Ishikawa (cell line): ENCODE results near the gene NEAT1.

ENCODE experiments used
- CEBPB ChIP-seq: IDR thresholded peaks from 2 replicates; pipeline ENCODE4 v1.6.1; 2012
- CREB1 ChIP-seq: IDR thresholded peaks from 2 replicates; pipeline ENCODE4 v1.6.1; 2012; ENCODE audit warnings: low read depth
- EGR1 ChIP-seq: IDR thresholded peaks from 2 replicates; pipeline ENCODE4 v1.6.1; 2012
- EP300 ChIP-seq: IDR thresholded peaks from 2 replicates; pipeline ENCODE4 v1.6.1; 2012; ENCODE audit warnings: borderline replicate concordance
- FOXM1 ChIP-seq: IDR thresholded peaks from 2 replicates; pipeline ENCODE4 v1.6.1; 2012; ENCODE audit warnings: low read depth, borderline replicate concordance
- MAX ChIP-seq: IDR thresholded peaks from 2 replicates; pipeline ENCODE4 v1.6.1; 2012
- NFIC ChIP-seq: IDR thresholded peaks from 2 replicates; pipeline ENCODE4 v1.6.1; 2012
- RAD21 ChIP-seq: IDR thresholded peaks from 2 replicates; pipeline ENCODE4 v1.6.1; 2012; ENCODE audit warnings: low read depth
- TAF1 ChIP-seq: IDR thresholded peaks from 2 replicates; pipeline ENCODE4 v1.6.1; 2012; ENCODE audit warnings: low read depth, mild to moderate bottlenecking
- TCF12 ChIP-seq: IDR thresholded peaks from 2 replicates; pipeline ENCODE4 v1.6.1; 2012; ENCODE audit warnings: low read depth
- TEAD4 ChIP-seq: IDR thresholded peaks from 2 replicates; pipeline ENCODE4 v1.6.1; 2012
- USF1 ChIP-seq: IDR thresholded peaks from 2 replicates; pipeline ENCODE4 v1.6.1; 2012
- YY1 ChIP-seq: IDR thresholded peaks from 2 replicates; pipeline ENCODE4 v1.6.1; 2012; ENCODE audit warnings: low read depth
- ZBTB7A ChIP-seq: IDR thresholded peaks from 2 replicates; pipeline ENCODE4 v1.6.1; 2012; ENCODE audit warnings: low read depth
- TF ChIP-seq, protein P1 (sequence below): IDR thresholded peaks from 2 replicates; pipeline ENCODE4 v1.6.1; 2012; ENCODE audit warnings: low read depth, mild to moderate bottlenecking

Gene NEAT1

GRCh38 chr11:65448418-65449105, 26.0 kb downstream of the NEAT1 start:
- TF ChIP-seq FOXM1 (no peak), YY1 (no peak), RAD21 (no peak), USF1 (no peak), EP300 (no peak), CEBPB (no peak), EGR1 (no peak), MAX (no peak), TAF1 (no peak), TCF12 (no peak), ZBTB7A (no peak), TEAD4 (no peak), CREB1 (no peak), NFIC (no peak)
- TF ChIP-seq, protein P1, sequence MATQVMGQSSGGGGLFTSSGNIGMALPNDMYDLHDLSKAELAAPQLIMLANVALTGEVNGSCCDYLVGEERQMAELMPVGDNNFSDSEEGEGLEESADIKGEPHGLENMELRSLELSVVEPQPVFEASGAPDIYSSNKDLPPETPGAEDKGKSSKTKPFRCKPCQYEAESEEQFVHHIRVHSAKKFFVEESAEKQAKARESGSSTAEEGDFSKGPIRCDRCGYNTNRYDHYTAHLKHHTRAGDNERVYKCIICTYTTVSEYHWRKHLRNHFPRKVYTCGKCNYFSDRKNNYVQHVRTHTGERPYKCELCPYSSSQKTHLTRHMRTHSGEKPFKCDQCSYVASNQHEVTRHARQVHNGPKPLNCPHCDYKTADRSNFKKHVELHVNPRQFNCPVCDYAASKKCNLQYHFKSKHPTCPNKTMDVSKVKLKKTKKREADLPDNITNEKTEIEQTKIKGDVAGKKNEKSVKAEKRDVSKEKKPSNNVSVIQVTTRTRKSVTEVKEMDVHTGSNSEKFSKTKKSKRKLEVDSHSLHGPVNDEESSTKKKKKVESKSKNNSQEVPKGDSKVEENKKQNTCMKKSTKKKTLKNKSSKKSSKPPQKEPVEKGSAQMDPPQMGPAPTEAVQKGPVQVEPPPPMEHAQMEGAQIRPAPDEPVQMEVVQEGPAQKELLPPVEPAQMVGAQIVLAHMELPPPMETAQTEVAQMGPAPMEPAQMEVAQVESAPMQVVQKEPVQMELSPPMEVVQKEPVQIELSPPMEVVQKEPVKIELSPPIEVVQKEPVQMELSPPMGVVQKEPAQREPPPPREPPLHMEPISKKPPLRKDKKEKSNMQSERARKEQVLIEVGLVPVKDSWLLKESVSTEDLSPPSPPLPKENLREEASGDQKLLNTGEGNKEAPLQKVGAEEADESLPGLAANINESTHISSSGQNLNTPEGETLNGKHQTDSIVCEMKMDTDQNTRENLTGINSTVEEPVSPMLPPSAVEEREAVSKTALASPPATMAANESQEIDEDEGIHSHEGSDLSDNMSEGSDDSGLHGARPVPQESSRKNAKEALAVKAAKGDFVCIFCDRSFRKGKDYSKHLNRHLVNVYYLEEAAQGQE = no peak

- TF ChIP-seq USF1 = no peak
- no peak for TF ChIP-seq CREB1
- TF ChIP-seq, protein P1 = no peak
- no peak for TF ChIP-seq TAF1
- TF ChIP-seq TCF12 = no peak
- no peak for TF ChIP-seq RAD21
- TF ChIP-seq EP300 = no peak
- TF ChIP-seq YY1 = no peak
- no peak for TF ChIP-seq CEBPB
- no peak for TF ChIP-seq MAX
- TF ChIP-seq ZBTB7A = no peak
- TF ChIP-seq FOXM1 = no peak
- TF ChIP-seq EGR1 = no peak
- no peak for TF ChIP-seq TEAD4
- no peak for TF ChIP-seq NFIC
These were observed 30.4 kb downstream of the NEAT1 start for GRCh38 chr11:65452806-65453490.

GRCh38 chr11:65454311-65454695, 31.7 kb downstream of the NEAT1 start:
- TF ChIP-seq CEBPB = no peak
- TF ChIP-seq CREB1 = no peak
- no peak for TF ChIP-seq TCF12
- TF ChIP-seq EGR1 = no peak
- no peak for TF ChIP-seq EP300
- no peak for TF ChIP-seq NFIC
- TF ChIP-seq MAX = no peak
- TF ChIP-seq TEAD4 = no peak
- no peak for TF ChIP-seq USF1
- TF ChIP-seq ZBTB7A = no peak
- TF ChIP-seq, protein P1 = no peak
- no peak for TF ChIP-seq YY1
- no peak for TF ChIP-seq TAF1
